ENCODE data around the gene CDC26.
"Not testable (repeated sequence)": the region's sequence is repeated elsewhere in the genome, so short reads cannot be mapped to it uniquely, and the experiment has no call there.

The CDC26 gene

GRCh38 chr9:113275157-113276131 lies at the start of gene CDC26, which contains the start of gene PRPF4:
Gene CDC26 (minus strand): TSS chr9:113275572. CDS start chr9:113272507, 3,065 bp downstream.
Gene PRPF4 (plus strand): TSS chr9:113275658. CDS start chr9:113275744, 86 bp downstream.
- peak; percentile 96 for DNase-seq (ENCODE audit: low read depth)

GRCh38 chr9:113322671-113323070 lies 47.3 kb upstream of the CDC26 start:
- no peak for DNase-seq (ENCODE audit: low read depth)

- DNase-seq (ENCODE audit: low read depth) = no peak
Measured at GRCh38 chr9:113320051-113320450, 44.7 kb upstream of the CDC26 start.

- DNase-seq (ENCODE audit: low read depth) = no peak
Measured at GRCh38 chr9:113319054-113319453, 43.7 kb upstream of the CDC26 start.

- DNase-seq (ENCODE audit: low read depth) = no peak
Measured at GRCh38 chr9:113317777-113318176, 42.4 kb upstream of the CDC26 start.

GRCh38 chr9:113316030-113316429 lies 40.7 kb upstream of the CDC26 start:
- no peak for DNase-seq (ENCODE audit: low read depth)

- DNase-seq (ENCODE audit: low read depth) = no peak
Measured at GRCh38 chr9:113315231-113315630, 39.9 kb upstream of the CDC26 start.

- no peak for DNase-seq (ENCODE audit: low read depth)
Measured at GRCh38 chr9:113313261-113313660, 37.9 kb upstream of the CDC26 start.

- no peak for DNase-seq (ENCODE audit: low read depth)
Measured at GRCh38 chr9:113311961-113312360, 36.6 kb upstream of the CDC26 start.

GRCh38 chr9:113310538-113310937 lies 35.2 kb upstream of the CDC26 start:
- DNase-seq (ENCODE audit: low read depth) = no peak

- DNase-seq (ENCODE audit: low read depth) = peak; percentile 12
Measured at GRCh38 chr9:113309204-113309813, 33.9 kb upstream of the CDC26 start.

GRCh38 chr9:113307396-113307975 lies 32.1 kb upstream of the CDC26 start:
- no peak for DNase-seq (ENCODE audit: low read depth)

GRCh38 chr9:113306566-113306965 lies 31.2 kb upstream of the CDC26 start:
- no peak for DNase-seq (ENCODE audit: low read depth)

- DNase-seq (ENCODE audit: low read depth) = no peak
Measured at GRCh38 chr9:113302792-113303418, 27.5 kb upstream of the CDC26 start, which contains the start of gene RNF183. Gene RNF183 (minus strand): TSS chr9:113303376. CDS start chr9:113298184, 5,192 bp downstream.

- no peak for DNase-seq (ENCODE audit: low read depth)
Measured at GRCh38 chr9:113301548-113301947, 26.2 kb upstream of the CDC26 start.

GRCh38 chr9:113299800-113300292 lies 24.5 kb upstream of the CDC26 start:
- no peak for DNase-seq (ENCODE audit: low read depth)

- DNase-seq (ENCODE audit: low read depth) = no peak
Measured at GRCh38 chr9:113298924-113299770, 23.8 kb upstream of the CDC26 start.

GRCh38 chr9:113298311-113298710 lies 22.9 kb upstream of the CDC26 start:
- no peak for DNase-seq (ENCODE audit: low read depth)

- no peak for DNase-seq (ENCODE audit: low read depth)
Measured at GRCh38 chr9:113296796-113297558, 21.6 kb upstream of the CDC26 start.

- not testable (repeated sequence) for DNase-seq (ENCODE audit: low read depth)
Measured at GRCh38 chr9:113296247-113296646, 20.9 kb upstream of the CDC26 start.

Data from stimulated activated CD4-positive, alpha-beta T cell treated with anti-CD3 and anti-CD28 coated beads, Interleukin-2, amount 100 ng/mL, for 4 hours (primary cell).